Vagina (tissue), 2 donors: Measurements from ENCODE around the gene HOXA6. TPM values are rescaled to one million over a fixed set of nuclear protein-coding genes. Genes with fewer than 3 reads are reported as not detected.

Experiments used
- DNase-seq, 2 donors: peaks; one replicate each; pipeline ENCODE4 v3.0.0-alpha.2; 2017; ENCODE audit errors: extremely low spot score in 2 of 2
- H3K27ac ChIP-seq: fragments of 200-600 bp; sonication (generic); one replicate; pipeline ENCODE4 v1.5.1; 2019
- H3K27me3 ChIP-seq: fragments of 200-600 bp; sonication (generic); one replicate; pipeline ENCODE4 v1.5.1; 2019
- H3K36me3 ChIP-seq, 2 donors: fragments of 200-600 bp; sonication (generic); one replicate each; pipeline ENCODE4 v1.5.1; 2017 to 2019
- H3K4me1 ChIP-seq: fragments of 200-600 bp; sonication (generic); one replicate; pipeline ENCODE4 v1.5.1; 2019
- H3K4me3 ChIP-seq, 2 donors: fragments of 200-600 bp; sonication (generic); 1 replicate in 1 of 2; 2 replicates in 1 of 2; pipeline ENCODE4 v1.5.1; 2016 to 2019
- H3K9me3 ChIP-seq: fragments of 200-600 bp; sonication (generic); one replicate; pipeline ENCODE4 v1.5.1; 2019
- CTCF ChIP-seq, 3 experiments: fragments of 450-650 bp in 2 of 3; fragments of 200-600 bp in 1 of 3; sonication (generic) in 1 of 3; IDR thresholded peaks; one replicate each; pipeline ENCODE4 v1.5.1; 2017 to 2019; ENCODE audit warnings: antibody characterized with exemption in 3 of 3, mild to moderate bottlenecking in 2 of 3, moderate library complexity in 2 of 3
- POLR2A ChIP-seq, 2 donors: fragments of 450-650 bp; IDR thresholded peaks; one replicate each; pipeline ENCODE4 v1.6.1; 2017; ENCODE audit warnings: antibody characterized with exemption in 2 of 2, mild to moderate bottlenecking in 2 of 2, moderate library complexity in 2 of 2
- POLR2AphosphoS5 ChIP-seq, 2 donors: sonication (generic); formaldehyde crosslinking; IDR thresholded peaks; one replicate each; pipeline ENCODE4 v1.9.0; 2017; ENCODE audit warnings: antibody characterized with exemption in 2 of 2, mild to moderate bottlenecking in 2 of 2, low read depth in 1 of 2; ENCODE audit not compliant: insufficient read depth in 1 of 2
- intact Hi-C: fragments of 100-400 bp; cut with DNase I; formaldehyde crosslinking; loops from one replicate; pipeline ENCODE4 v1.15.1; 2023
- total RNA-seq: library from RNA; depleted of rRNA; stranded (reverse); fragments of >200 nt; gene quantifications from one replicate; pipeline ENCODE4 v1.2.3, GENCODE V29; 2016

HOXA6 gene
- total RNA-seq, 1 donor from 2014 or later, result 1.7 TPM

GRCh38 chr7:27122077-27122910, 25.3 kb downstream of the HOXA6 start:
- Histone ChIP-seq H3K4me1 (no peaks in the 10 kb centered on the region), H3K4me3 (no peak overlapping the region)
- intact Hi-C loops, result no loop called here

GRCh38 chr7:27121684-27122076, 25.9 kb downstream of the HOXA6 start:
- intact Hi-C loops, result no loop called here
- Histone ChIP-seq H3K27me3 (no peaks in the 10 kb centered on the region), H3K4me3 (no peak overlapping the region), H3K36me3 (no peaks in the 10 kb centered on the region), H3K9me3 (no peaks in the 10 kb centered on the region), H3K4me1 (no peaks in the 10 kb centered on the region), H3K27ac (no peak overlapping the region)
- no peak for DNase-seq
- no peak for TF ChIP-seq POLR2AphosphoS5 (IDR thresholded peaks at IDR 0.05; ENCODE audit: insufficient read depth in 1 of 2, low read depth in 1 of 2)

More at GRCh38 chr7:27122077-27122910, 25.3 kb downstream of the HOXA6 start:
- Histone ChIP-seq H3K27ac (no peak overlapping the region), H3K27me3 (no peaks in the 10 kb centered on the region), H3K9me3 (no peaks in the 10 kb centered on the region), H3K36me3 (no peaks in the 10 kb centered on the region)
- TF ChIP-seq POLR2A (IDR thresholded peaks at IDR 0.05), result no peak
- DNase-seq, result no peak

GRCh38 chr7:27119412-27119911, 28.1 kb downstream of the HOXA6 start:
- H3K4me3 ChIP-seq, result no peak overlapping the region
- no peak for DNase-seq
- intact Hi-C loops, result no loop called here

DNA sequence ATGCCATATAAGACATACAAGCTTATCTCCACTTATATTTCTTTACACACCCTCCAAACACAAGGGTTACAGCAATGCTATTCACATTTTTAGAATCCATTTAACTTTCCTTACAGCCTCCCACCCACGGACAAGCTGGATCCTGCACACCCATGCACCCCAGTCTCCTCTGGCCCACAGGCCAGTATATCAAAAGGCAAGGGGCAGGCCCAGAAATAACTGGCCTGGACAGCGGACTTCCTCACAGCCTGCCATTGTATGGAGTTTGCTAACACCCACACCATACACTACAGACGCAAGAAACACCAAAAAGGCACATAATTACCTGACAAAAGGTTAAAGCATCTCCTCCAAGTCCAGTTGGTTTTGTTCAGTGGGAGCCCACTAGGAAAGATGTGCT, 29.0 kb downstream of the HOXA6 start:
- Histone ChIP-seq H3K27ac (no peak overlapping the region), H3K9me3 (no peaks in the 10 kb centered on the region), H3K36me3 (no peaks in the 10 kb centered on the region), H3K4me1 (peaks cover 13% of the 10 kb centered on the region), H3K4me3 (no peak overlapping the region), H3K27me3 (no peaks in the 10 kb centered on the region)
- intact Hi-C loops, result no loop called here
- TF ChIP-seq POLR2AphosphoS5 (IDR thresholded peaks at IDR 0.05; ENCODE audit: insufficient read depth in 1 of 2, low read depth in 1 of 2) (no peak), POLR2A (IDR thresholded peaks at IDR 0.05) (no peak), CTCF (IDR thresholded peaks at IDR 0.05) (no peak)
- no peak for DNase-seq

More at GRCh38 chr7:27119412-27119911, 28.1 kb downstream of the HOXA6 start:
- Histone ChIP-seq H3K4me1 (peaks cover 6% of the 10 kb centered on the region), H3K9me3 (no peaks in the 10 kb centered on the region), H3K36me3 (no peaks in the 10 kb centered on the region), H3K27ac (no peak overlapping the region), H3K27me3 (no peaks in the 10 kb centered on the region)
- TF ChIP-seq CTCF (IDR thresholded peaks at IDR 0.05) (no peak), POLR2A (IDR thresholded peaks at IDR 0.05) (no peak), POLR2AphosphoS5 (IDR thresholded peaks at IDR 0.05; ENCODE audit: insufficient read depth in 1 of 2, low read depth in 1 of 2) (no peak)

GRCh38 chr7:27117887-27118491, 29.6 kb downstream of the HOXA6 start:
- no peak overlapping the region for H3K4me3 ChIP-seq
- TF ChIP-seq CTCF (IDR thresholded peaks at IDR 0.05) (no peak), POLR2A (IDR thresholded peaks at IDR 0.05) (no peak), POLR2AphosphoS5 (IDR thresholded peaks at IDR 0.05; ENCODE audit: insufficient read depth in 1 of 2, low read depth in 1 of 2) (no peak)
- intact Hi-C loops, result no loop called here
- DNase-seq, result no peak
- no peaks in the 10 kb centered on the region for H3K9me3 ChIP-seq
- H3K27me3 ChIP-seq, result no peaks in the 10 kb centered on the region
- H3K36me3 ChIP-seq, result no peaks in the 10 kb centered on the region
- H3K4me1 ChIP-seq, result peaks cover 13% of the 10 kb centered on the region
- H3K27ac ChIP-seq, result no peak overlapping the region
